Femur (tissue), 1 donor: ENCODE measurements around the gene OTP.

Source experiments
- DNase-seq: peaks from one replicate; pipeline ENCODE4 v3.0.0-alpha.2; 2017

The OTP gene

DNA sequence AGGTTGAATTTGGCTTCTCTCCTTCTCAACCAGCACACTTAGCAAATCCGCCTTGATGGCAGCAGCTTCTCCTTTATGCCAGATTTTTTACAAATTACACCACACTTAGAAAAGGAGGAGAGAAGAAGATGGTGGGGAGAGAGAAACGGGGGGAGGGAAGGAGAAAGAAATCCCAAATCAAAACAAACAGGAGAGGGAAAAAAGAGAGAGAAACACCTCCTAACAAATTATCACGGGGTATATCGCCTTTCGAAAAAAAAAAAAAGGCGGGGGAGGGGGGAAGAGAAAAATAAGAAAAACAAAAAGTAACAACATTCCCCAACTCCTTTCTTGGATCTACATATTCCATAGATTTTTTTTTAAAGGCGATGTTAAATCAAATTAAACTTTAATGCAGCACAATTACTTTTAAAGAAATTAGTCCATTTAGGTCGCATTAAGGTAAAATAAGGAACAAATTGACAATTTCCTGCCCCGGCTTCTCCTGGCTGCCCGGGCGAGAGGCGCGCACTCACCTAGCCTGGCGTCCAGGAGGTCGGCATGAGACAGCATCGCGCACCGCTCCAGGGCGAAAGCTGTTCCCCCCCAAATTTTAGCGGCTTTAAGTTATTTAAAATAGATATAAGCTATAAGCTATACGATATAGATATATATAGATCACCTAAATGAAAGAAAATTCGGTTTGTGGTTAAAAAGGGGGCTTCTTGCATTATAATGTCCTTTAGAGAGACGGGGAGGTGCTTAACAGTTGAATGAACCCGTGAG lies at the start of gene OTP:
Gene OTP, minus strand, starts transcription at position 716 of the 765 bp plus-strand sequence. Its CDS starts 164 bp downstream, at position 552.
- DNase-seq, result no peak

DNA sequence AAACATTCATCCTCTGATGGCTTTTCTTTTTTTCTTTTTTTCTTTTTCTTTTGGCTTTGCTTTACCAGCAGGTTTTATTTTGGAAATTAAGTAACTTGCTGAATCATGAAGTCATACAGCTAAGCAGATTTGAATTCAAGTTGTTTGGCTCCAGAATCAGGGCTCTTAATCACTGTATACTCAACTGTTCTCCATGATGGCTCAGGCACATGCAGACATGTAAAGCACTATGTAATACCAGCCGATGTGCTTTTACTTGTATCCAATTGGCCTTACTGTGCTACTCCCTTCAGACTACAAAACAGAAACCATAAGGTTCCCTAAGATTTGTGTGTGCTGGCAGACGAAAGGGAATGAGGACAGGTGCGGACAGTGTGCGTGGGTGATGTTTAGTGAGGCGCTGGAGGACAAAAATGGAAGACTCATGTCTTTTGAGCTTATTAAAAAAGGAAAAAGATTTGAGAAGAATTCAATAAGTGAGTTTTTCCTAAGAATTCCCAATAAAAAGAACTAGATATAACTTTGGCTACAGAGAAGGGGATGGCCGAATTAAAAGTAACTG lies 44.7 kb upstream of the OTP start:
- DNase-seq, result no peak

DNA sequence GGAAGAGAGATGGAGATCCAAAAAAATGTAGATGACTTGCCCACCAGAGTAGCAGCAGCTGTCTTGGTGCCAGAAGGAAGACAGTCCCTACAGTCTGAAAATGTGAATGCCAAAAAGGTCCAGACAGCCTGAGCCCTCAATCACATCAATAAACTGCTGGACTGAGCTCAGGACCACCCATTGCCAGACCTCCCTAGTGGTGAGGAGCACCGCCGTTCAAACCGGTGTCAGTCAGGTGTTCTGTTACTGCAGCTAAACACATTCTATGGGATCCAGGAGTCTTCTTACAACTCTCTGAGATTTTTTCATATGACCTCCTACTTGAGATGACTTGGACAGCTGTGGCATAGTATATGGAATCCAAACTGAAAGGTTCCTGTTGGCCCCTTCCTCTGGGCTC lies 32.0 kb upstream of the OTP start:
- no peak for DNase-seq

DNA sequence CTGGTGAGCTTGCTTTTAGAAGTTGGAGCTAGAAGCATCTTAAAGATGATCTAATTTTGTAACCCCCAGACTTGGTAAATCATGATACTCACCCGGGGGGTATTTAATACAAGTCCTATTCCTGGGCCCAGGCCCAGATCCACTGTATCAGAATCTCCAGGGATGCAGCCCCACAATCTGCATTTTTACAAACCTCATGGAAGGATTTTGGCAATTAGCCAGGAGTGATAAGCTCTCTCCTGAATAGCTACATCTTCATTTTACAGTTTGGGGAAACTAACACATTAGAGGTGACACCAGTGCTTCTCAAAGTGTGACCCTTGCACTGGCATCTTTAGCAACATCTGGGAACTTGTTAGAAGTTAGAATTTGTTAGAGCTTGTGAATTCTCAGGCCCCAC lies 31.2 kb upstream of the OTP start:
- no peak for DNase-seq

DNA sequence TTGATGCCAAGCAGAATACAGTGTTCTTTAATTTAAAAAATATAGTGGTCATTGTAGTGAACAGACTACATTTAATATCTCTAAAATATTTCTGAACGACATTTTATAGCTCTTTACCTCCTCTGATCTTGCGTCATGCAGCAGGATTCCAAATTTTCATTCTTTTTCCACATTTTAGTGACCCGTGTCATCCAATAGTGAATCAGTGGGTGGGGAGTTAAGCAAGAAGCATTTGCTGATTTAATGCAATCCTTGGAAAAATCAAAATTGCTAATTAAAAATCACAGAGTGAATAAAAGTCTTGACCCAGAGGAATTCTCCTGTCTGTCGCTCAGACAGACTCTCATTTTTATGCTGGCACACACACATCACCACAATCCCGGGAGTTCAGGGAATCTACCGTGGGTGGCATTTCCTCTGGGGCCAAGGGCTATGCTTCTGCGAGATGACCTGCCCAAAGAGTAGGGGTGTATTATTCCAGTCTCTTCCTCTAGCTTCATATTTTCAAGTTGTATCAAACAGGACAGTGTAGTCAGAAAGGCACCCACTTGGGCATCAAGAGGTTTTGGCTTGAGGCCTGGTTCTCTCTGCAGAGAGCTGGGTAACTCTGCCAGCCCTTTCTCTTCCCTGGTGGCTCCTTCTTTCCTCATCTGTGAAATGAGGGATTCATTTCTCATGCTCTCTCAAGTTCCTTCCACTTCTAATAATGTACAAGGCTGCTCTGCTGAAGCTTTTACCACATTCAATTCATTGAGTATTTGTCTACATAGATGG lies 24.8 kb upstream of the OTP start:
- no peak for DNase-seq

DNA sequence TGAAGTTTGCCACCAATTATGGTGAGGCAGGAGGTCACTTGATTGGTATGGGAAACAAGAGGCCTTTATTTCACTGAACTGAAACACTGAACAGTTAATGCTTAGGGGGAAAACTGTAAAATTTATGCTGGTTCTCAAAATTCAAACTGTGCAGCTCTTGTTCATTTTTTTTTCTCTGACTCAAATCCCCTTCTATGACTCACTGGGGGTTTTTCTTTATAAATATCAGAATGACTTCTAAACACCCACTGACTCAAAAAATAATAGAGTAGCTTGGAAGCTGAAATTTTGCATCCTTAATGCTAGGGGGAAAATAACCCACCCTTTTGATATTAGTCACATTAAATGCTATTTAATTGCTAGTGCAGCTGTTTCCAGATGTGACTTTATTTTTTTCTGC lies 24.1 kb upstream of the OTP start:
- DNase-seq, result no peak

DNA sequence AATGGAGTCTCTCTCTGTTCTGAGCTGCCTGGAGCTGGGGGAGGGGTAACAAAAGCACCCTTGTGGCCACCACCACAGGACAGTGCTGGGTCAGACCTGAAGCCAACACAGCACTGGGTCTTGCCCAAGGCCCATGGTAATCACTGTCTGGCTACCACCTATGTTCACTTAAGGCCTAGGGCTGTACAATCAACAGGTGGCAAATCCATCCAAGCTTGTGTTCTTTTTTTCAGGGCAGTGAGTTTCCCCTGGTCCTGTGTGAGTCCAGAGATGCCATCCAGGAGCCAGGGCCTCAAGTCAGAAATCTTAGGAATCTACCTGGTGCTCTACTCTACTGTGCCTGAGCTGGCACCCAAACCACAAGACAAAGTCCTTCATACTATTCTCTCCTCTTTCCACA lies 20.1 kb upstream of the OTP start:
- DNase-seq, result no peak

DNA sequence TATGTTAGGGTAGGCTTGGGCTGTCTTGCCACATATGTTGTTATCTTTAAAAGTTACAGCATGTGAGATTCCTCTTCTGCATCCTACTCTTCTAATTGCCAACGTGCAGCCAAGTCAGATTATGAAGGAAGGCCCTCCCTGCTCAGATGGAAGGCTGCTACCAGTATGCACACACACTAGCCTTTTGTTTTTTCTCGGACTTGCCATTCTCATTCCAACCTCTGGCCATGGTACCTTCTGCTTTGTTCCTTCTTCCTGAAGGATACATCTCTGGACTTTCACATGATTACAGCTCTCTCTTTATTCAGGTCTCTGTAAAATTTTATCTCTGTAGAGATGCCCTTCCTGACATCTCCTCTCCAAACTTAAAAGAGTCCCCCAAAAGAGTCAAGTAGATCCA lies 12.8 kb upstream of the OTP start:
- no peak for DNase-seq

DNA sequence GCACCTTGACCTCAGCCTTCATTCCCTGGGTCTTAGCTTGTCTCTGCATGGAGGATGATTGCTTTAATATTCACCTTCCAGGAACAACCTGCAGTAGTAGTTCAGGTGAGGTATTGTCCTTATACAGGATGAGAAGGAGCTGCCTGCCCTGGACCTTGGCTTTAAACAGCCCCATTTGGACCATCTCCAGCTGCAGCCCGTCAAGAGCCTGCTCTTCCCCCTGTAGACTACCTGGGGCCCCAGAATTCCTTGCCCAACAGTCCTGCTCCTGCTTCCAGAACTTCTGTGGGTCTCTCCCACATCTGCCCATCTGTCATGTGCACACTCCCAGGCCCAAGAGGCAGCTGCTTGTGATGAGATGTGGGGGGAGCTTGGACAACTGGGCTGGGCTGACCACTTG lies 12.2 kb upstream of the OTP start:
- DNase-seq, result no peak

DNA sequence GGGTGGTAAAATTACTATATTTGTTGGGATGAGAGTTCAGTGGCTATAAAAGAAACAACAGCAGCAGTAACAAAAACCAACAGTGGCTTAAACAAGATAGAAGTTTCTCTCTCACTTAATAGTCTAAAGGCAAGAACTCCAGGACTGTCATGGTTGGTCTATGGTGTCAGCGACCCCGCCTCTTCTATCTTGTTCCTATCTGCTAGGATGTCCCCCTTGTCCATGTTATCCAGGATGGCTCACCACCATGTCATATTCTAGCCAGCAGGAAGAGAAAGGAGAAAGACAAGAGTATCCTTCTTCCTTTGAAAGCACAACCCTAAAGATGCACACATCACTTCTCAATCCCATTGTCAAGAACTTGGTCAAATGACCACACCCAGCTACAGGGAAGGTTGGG lies 11.3 kb upstream of the OTP start:
- no peak for DNase-seq

DNA sequence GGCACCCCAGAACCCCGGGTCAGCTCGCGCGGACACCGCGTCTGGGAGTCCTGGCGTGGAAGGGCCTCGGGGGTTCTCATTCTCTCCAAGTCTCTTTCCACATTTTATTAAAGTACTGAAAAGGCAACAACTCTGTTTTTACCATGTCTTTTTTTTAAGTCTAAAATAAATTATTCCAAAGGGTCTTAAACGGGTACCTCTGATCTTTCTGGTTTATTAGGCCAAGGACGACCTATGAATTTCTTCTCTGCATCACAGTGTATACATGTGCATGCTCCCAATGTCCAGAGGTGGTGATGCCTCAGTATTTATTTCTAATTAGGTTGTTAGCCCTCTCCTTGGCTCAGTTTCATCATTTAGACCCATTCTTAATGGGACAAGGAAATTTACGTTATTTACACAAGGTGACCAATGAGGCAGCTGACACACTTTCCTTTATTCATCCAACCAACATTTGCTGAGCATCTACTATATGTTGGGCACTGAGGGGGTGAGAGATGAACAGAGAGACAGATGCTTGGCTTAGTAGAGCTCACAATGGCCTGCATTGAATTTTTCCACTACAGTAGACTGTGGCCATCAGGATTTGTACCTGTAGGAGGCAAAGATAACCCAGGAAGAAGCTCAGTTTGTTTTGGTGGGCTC lies 7.6 kb upstream of the OTP start:
- no peak for DNase-seq

DNA sequence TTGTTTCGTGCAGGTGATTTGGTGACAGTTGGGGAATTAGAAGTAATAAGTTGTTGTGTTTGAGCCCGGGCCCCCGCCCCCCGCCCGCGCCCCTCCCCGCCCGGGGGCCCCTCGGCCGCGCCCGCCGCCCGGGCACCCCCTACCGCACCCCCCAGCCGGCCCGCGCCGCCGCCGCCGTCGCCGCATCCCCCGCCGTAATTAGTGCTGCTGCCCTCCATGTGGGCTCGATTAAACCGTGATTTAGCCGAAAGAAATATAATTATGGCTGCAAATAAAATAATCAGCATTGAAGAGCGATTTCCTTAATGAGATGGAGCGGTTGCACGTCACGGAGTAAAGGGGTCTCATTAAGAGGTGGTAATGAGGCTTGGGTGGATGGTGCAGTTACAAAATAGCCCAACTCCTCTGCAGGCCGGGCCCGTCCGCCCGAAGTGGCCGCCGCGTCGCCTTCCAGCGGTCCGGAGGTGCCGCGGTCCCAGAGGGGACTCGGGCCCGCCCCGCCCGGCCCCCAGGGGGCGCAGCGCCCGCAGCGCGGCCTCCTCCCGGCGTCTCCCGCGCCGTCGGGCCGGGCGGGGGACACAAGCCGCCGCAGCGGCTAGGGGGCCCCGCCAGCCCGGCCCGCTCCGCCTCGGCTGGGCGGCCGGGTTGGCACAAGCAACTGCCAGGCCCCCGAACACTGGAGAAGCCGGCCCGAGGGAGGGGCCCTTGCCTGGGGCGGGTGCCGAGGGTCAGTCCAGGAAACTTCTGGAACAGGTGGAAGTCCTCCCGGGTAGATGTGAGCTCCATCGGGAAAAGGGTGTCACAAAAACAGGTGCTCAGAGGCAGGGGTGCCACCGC lies 6.9 kb upstream of the OTP start:
- DNase-seq, result no peak

DNA sequence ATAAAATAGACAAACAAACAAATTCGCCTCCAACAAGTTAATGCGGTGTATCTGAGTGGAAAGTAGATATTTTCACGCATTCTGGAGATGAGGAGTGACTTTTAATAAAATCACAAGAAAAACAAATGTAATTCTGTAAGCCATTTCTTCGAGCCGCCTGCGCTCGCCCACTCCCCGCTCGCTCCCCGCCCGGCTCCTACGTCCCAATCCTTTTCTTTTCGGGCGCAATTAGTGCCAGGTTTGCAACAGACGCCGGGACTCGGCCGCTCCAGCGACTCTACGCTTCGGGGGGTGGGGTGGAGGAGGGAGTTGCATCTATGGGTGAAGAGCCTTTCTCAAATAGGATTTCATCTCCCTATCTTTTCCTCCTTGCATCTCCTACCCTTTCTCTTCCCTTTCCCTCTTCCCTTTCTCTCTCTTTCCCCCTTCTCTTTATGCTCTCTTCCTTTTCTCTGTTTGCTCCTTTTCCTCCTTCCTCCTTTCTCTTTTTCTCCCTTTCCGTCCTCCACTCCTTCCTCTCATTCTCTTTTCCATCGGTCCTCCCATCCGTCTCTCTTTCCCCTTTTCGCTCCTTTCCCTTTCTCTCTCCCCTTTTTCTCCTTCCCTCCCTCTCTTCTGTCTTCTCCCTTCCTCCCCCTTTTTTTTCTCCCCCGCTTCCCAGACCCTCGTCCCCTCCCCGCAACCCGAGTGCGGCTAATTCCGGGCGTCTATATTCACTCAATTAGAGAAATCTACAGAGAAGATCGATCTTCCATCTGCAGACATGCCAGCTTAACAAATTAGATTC lies 6.1 kb upstream of the OTP start:
- no peak for DNase-seq

DNA sequence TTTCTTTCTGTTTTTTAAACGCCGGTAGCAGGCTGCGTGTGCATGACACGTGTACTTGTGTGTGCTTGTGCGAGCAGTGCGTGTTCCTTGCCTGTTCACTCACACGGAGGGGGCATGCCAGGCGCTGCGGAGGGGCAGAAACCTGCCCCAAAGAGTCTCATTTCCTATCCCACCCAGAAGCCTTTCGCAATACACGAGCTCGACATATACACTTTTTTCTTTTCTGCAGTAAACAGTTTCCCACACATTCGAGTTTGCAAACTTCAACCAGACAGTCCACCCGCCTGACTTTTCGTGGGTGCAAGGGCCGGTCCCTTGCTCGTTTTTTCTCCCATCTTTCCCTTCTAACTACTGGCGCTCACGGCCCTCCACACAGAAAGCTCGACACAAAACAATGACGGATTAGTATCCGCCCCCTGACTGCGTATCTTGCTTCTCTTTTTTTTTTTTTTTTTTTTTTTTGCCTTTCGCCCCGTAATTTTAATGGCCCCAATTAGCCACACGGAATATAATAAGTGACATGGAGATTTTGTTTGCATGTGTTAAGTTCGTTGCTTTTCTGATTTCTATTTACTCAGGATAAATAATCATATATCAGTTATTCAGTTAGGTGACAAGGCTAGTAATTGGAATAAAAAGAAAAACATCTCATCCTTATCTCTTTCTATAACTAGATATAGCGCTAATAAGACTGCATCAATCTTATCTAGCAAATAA lies 5.3 kb upstream of the OTP start:
- no peak for DNase-seq

DNA sequence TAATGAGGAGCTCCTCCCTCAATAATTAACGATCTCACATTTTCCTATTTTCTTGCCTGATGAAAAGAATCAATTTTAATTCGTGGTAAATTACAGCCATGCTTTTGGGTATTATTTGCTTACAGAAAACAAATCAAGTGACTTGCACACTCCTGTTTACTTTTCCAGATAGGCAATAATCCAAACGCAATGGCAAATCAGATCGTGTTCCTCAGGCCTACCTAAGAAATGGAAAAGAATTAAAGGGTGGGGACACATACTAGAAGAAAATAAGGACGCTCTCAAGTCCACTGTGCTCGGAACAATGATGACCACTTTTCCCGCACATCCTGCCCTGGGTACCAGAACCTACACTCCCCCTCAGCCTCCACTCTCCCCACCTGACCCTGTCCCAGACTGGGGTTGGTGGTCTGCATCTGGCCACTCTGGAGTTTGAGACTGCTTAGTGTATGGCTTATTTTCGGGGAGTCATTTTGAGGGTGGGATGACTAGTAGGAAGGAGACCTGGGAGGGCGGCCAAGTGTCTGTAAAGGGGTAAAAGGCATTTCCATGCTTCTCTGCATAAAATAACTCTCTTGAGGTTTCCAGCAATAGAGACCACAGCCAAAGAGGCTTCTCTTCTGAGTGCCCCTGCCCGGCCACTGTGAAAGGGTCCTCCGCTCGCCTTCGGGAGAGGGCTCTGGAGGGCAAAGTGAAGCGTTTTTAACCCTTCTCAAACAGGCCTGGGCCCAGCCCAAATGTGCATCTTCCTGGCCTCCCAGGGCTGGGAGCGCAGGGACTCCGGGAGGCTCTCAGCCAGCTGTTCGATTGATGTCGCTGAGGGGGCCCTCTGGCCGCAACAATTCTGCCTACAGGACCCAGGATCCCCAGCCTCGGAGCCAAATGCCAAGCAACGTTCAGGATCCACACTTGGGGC lies 4.5 kb upstream of the OTP start:
- no peak for DNase-seq

DNA sequence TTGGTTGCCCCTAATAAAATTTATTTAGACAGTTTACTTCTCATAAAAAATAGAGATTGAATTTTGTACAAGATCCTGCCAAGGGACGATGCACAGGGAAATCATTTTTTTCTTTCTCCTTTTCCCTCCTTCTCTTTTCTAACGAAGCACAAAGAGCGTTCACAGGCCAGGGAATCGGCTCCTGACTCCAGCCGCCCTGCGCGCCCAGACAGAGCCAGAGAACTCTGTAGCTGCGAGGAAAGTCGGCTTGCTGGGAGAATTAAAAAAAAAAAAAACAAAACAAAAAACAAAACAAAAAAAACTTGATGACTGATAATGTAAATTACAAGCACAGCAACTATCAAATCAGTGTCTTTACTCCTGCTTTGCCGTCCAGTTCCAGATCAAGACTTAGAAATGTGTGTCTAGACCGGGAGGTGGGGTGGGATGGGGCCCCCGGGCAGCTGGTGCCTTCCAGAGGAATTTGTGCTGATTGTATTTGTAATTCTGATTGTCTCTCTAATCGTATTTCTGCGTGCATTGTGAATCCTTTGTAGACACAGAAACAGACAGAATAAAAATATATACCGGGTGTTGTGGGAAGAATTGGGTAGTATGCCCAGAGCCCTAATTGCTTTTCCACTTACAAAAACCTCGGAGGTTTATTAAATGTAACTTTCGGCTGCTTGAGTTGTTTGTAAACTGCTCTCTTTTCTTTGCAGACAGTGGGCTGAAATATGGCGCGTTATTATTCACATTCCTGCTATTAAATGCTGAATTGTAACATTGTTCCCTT lies 3.6 kb upstream of the OTP start:
- no peak for DNase-seq

DNA sequence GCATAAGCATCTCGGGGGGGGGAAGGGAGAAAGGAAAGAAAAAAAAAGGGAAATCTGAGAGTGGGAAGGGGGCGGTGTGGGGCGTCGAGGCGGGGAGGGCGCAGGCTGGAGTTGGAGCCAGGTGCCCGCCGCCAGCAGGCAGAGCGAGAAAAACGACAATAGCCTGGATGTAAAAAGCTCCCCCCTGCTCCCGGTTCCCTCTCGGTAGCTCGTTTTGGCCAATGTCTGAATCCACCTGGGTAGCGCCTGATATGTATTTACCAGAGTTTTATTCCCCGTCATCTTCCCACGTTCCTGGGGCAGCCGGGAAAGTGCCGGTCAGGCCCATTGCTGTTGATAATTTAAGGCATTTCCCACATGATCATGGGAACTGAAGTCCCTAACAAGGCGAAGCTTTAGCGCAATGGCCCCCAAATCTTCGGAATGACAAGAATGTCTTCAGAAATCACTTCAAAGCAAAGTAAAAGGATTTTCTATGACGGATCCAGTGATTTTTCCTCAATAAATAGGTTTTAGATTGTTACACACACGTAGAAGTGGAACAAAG lies 3.0 kb upstream of the OTP start:
- DNase-seq, result no peak

DNA sequence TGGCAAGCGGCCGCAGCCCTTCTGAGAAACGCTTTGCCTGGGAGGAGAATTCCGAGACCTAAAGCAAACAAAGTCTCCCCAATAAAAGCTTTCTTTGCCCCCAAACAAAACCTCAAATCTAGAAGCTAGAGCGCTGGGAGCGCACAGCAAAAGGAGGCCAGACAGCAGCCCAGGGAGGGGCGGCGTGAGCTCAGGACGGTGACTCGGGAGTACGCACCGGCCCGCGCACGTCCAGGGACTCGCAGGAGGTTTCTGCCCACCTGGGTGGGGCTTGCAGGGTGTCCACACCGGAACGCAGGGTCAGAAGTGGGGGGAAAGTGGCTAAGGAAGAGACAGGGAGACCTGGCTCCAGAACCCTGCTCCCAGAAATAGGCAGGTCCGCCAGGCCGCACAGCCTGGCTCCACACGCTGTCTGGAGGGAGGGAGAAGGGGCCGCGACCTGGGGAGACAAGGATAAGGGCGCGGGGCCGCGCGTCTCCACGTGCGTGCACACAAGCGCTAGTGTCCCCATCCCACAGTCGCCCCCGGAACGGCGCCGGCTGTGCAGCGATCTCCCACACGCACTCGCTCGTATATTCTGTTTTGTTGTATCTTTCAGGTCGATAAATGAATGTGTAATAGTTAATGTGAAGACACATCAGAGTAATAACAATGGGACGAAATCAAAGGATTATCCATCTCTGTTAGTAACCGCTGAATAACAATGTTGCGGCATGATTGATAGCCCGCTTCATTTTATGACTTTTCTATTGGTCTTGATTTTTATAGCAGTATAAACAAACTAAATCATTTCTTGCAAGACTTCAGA lies 2.3 kb upstream of the OTP start:
- no peak for DNase-seq
